Activated naive CD8-positive, alpha-beta T cell treated with anti-CD3 and anti-CD28 coated beads, Interleukin-2, amount 50 U/mL, for 16 hours (primary cell): ENCODE data around the gene AACS.
"Not testable (repeated sequence)": the region's sequence is repeated elsewhere in the genome, so short reads cannot be mapped to it uniquely, and the experiment has no call there.

Source experiments
- DNase-seq: peaks from one replicate; pipeline ENCODE4 v3.0.0-alpha.2; 2020; ENCODE audit warnings: low read depth, low spot score

AACS gene

GRCh38 chr12:125091401-125091800 is 26.2 kb downstream of the AACS start:
- no peak for DNase-seq

- DNase-seq, result no peak
These were observed 27.1 kb downstream of the AACS start for GRCh38 chr12:125092108-125092871.

- no peak for DNase-seq
These were observed 27.8 kb downstream of the AACS start for GRCh38 chr12:125092872-125093680.

- DNase-seq, result no peak
These were observed 28.6 kb downstream of the AACS start for GRCh38 chr12:125093681-125094330.

GRCh38 chr12:125096894-125097293 is 31.7 kb downstream of the AACS start:
- DNase-seq, result no peak

- DNase-seq, result no peak
These were observed 32.2 kb downstream of the AACS start for GRCh38 chr12:125097427-125097826.

GRCh38 chr12:125098676-125099408 is 33.6 kb downstream of the AACS start:
- no peak for DNase-seq

- DNase-seq, result no peak
These were observed 34.2 kb downstream of the AACS start for GRCh38 chr12:125099409-125099782.

GRCh38 chr12:125100551-125101434 is 35.6 kb downstream of the AACS start:
- no peak for DNase-seq

- DNase-seq, result no peak
These were observed 39.7 kb downstream of the AACS start for GRCh38 chr12:125104982-125105381.

- DNase-seq, result no peak
These were observed 40.4 kb downstream of the AACS start for GRCh38 chr12:125105600-125105999.

GRCh38 chr12:125110641-125111360 is 45.6 kb downstream of the AACS start:
- DNase-seq, result no peak

- DNase-seq, result no peak
These were observed 46.2 kb downstream of the AACS start for GRCh38 chr12:125111403-125111802.

GRCh38 chr12:125112614-125113013 is 47.4 kb downstream of the AACS start:
- not testable (repeated sequence) for DNase-seq

GRCh38 chr12:125113263-125113662 is 48.0 kb downstream of the AACS start:
- DNase-seq, result no peak

- no peak for DNase-seq
These were observed 48.6 kb downstream of the AACS start for GRCh38 chr12:125113789-125114188.

- DNase-seq, result no peak
These were observed 49.3 kb downstream of the AACS start for GRCh38 chr12:125114365-125115141.

- no peak for DNase-seq
These were observed 55.3 kb downstream of the AACS start for GRCh38 chr12:125120566-125120965.

- no peak for DNase-seq
These were observed 55.9 kb downstream of the AACS start for GRCh38 chr12:125121106-125121505.
